Measurements from ENCODE around the gene PSME3IP1.

The PSME3IP1 gene

GRCh38 chr16:57163842-57164241, 22.0 kb downstream of the PSME3IP1 start:
- TF ChIP-seq TAF1 (IDR thresholded peaks at IDR 0.05; ENCODE audit: borderline replicate concordance, insufficient read depth, low read length): no peak

GRCh38 chr16:57159447-57159846, 26.4 kb downstream of the PSME3IP1 start:
- TF ChIP-seq TAF1 (IDR thresholded peaks at IDR 0.05; ENCODE audit: borderline replicate concordance, insufficient read depth, low read length): no peak
- TF ChIP-seq FOXP2 (optimal IDR thresholded peaks at IDR 0.05; ENCODE audit: borderline replicate concordance, extremely low read depth, extremely low read length, insufficient read depth): no peak
- no peak for TF ChIP-seq SIN3A (IDR thresholded peaks at IDR 0.05; ENCODE audit: borderline replicate concordance, insufficient read depth, low read length)
- TF ChIP-seq REST (IDR thresholded peaks at IDR 0.05; ENCODE audit: insufficient read depth in 1 of 2, low read depth in 2 of 2, low read length in 2 of 2): no peak
- no peak for TF ChIP-seq POLR2AphosphoS5 (IDR thresholded peaks at IDR 0.05; ENCODE audit: low read depth, low read length)

- no peak for TF ChIP-seq SIN3A (IDR thresholded peaks at IDR 0.05; ENCODE audit: borderline replicate concordance, insufficient read depth, low read length)
- no peak for TF ChIP-seq REST (IDR thresholded peaks at IDR 0.05; ENCODE audit: insufficient read depth in 1 of 2, low read depth in 2 of 2, low read length in 2 of 2)
- no peak for TF ChIP-seq TAF1 (IDR thresholded peaks at IDR 0.05; ENCODE audit: borderline replicate concordance, insufficient read depth, low read length)
- no peak for TF ChIP-seq POLR2AphosphoS5 (IDR thresholded peaks at IDR 0.05; ENCODE audit: low read depth, low read length)
- TF ChIP-seq FOXP2 (optimal IDR thresholded peaks at IDR 0.05; ENCODE audit: borderline replicate concordance, extremely low read depth, extremely low read length, insufficient read depth): no peak
Observed at GRCh38 chr16:57157533-57157932, 28.3 kb downstream of the PSME3IP1 start.

GRCh38 chr16:57156351-57156703, 29.5 kb downstream of the PSME3IP1 start:
- no peak for TF ChIP-seq REST (IDR thresholded peaks at IDR 0.05; ENCODE audit: insufficient read depth in 1 of 2, low read depth in 2 of 2, low read length in 2 of 2)
- no peak for TF ChIP-seq SIN3A (IDR thresholded peaks at IDR 0.05; ENCODE audit: borderline replicate concordance, insufficient read depth, low read length)
- TF ChIP-seq POLR2AphosphoS5 (IDR thresholded peaks at IDR 0.05; ENCODE audit: low read depth, low read length): no peak
- no peak for TF ChIP-seq TAF1 (IDR thresholded peaks at IDR 0.05; ENCODE audit: borderline replicate concordance, insufficient read depth, low read length)
- no peak for TF ChIP-seq FOXP2 (optimal IDR thresholded peaks at IDR 0.05; ENCODE audit: borderline replicate concordance, extremely low read depth, extremely low read length, insufficient read depth)

- TF ChIP-seq TAF1 (IDR thresholded peaks at IDR 0.05; ENCODE audit: borderline replicate concordance, insufficient read depth, low read length) (no peak), SIN3A (IDR thresholded peaks at IDR 0.05; ENCODE audit: borderline replicate concordance, insufficient read depth, low read length) (no peak), FOXP2 (optimal IDR thresholded peaks at IDR 0.05; ENCODE audit: borderline replicate concordance, extremely low read depth, extremely low read length, insufficient read depth) (no peak), POLR2AphosphoS5 (IDR thresholded peaks at IDR 0.05; ENCODE audit: low read depth, low read length) (no peak), REST (IDR thresholded peaks at IDR 0.05; ENCODE audit: insufficient read depth in 1 of 2, low read depth in 2 of 2, low read length in 2 of 2) (no peak)
Observed at GRCh38 chr16:57155702-57156350, 30.0 kb downstream of the PSME3IP1 start.

Measured in PFSK-1 (cell line).